ENCODE data around the gene FBXW4.

FBXW4 gene

GRCh38 chr10:101655570-101655969 is 39.4 kb downstream of the FBXW4 start:
- Histone ChIP-seq H3K27me3 (replicated peaks) (no peaks in the 10 kb centered on the region), H3K27ac (no peak overlapping the region), H3K36me3 (replicated peaks) (no peaks in the 10 kb centered on the region), H3K4me3 (ENCODE audit: low read depth, low read length) (no peak overlapping the region)
- no peak for DNase-seq
- no peak for TF ChIP-seq CTCF (IDR thresholded peaks at IDR 0.05; ENCODE audit: low read depth, low read length, missing control alignments)
- in situ Hi-C loops (cut with HindIII; ENCODE audit: low pct_ligation_motif_present, low sequenced_read_pairs) = no loop called here

- DNase-seq = no peak
- Histone ChIP-seq H3K27me3 (replicated peaks) (no peaks in the 10 kb centered on the region), H3K4me3 (ENCODE audit: low read depth, low read length) (no peak overlapping the region), H3K36me3 (replicated peaks) (no peaks in the 10 kb centered on the region), H3K27ac (no peak overlapping the region)
- no peak for TF ChIP-seq CTCF (IDR thresholded peaks at IDR 0.05; ENCODE audit: low read depth, low read length, missing control alignments)
- in situ Hi-C loops (cut with HindIII; ENCODE audit: low pct_ligation_motif_present, low sequenced_read_pairs) = no loop called here
These were observed 41.4 kb downstream of the FBXW4 start for GRCh38 chr10:101653536-101653935.

- no peak for TF ChIP-seq CTCF (IDR thresholded peaks at IDR 0.05; ENCODE audit: low read depth, low read length, missing control alignments)
- Histone ChIP-seq H3K4me3 (ENCODE audit: low read depth, low read length) (no peak overlapping the region), H3K27ac (no peak overlapping the region), H3K36me3 (replicated peaks) (no peaks in the 10 kb centered on the region), H3K27me3 (replicated peaks) (no peaks in the 10 kb centered on the region)
- no peak for DNase-seq
- in situ Hi-C loops (cut with HindIII; ENCODE audit: low pct_ligation_motif_present, low sequenced_read_pairs) = no loop called here
These were observed 43.6 kb downstream of the FBXW4 start for GRCh38 chr10:101651336-101651735.

GRCh38 chr10:101650863-101651262 is 44.1 kb downstream of the FBXW4 start:
- Histone ChIP-seq H3K36me3 (replicated peaks) (no peaks in the 10 kb centered on the region), H3K27ac (no peak overlapping the region), H3K4me3 (ENCODE audit: low read depth, low read length) (no peak overlapping the region), H3K27me3 (replicated peaks) (no peaks in the 10 kb centered on the region)
- TF ChIP-seq CTCF (IDR thresholded peaks at IDR 0.05; ENCODE audit: low read depth, low read length, missing control alignments) = no peak
- no peak for DNase-seq
- in situ Hi-C loops (cut with HindIII; ENCODE audit: low pct_ligation_motif_present, low sequenced_read_pairs) = no loop called here

GRCh38 chr10:101649525-101650085 is 45.4 kb downstream of the FBXW4 start:
- H3K36me3 ChIP-seq (replicated peaks) = no peaks in the 10 kb centered on the region
- in situ Hi-C loops (cut with HindIII; ENCODE audit: low pct_ligation_motif_present, low sequenced_read_pairs) = no loop called here
- H3K27me3 ChIP-seq (replicated peaks) = no peaks in the 10 kb centered on the region
- no peak overlapping the region for H3K27ac ChIP-seq
- no peak for DNase-seq
- no peak overlapping the region for H3K4me3 ChIP-seq (ENCODE audit: low read depth, low read length)
- TF ChIP-seq CTCF (IDR thresholded peaks at IDR 0.05; ENCODE audit: low read depth, low read length, missing control alignments) = no peak

GRCh38 chr10:101647255-101647654 is 47.7 kb downstream of the FBXW4 start:
- in situ Hi-C loops (cut with HindIII; ENCODE audit: low pct_ligation_motif_present, low sequenced_read_pairs) = no loop called here
- DNase-seq = no peak
- Histone ChIP-seq H3K27me3 (replicated peaks) (no peaks in the 10 kb centered on the region), H3K4me3 (ENCODE audit: low read depth, low read length) (no peak overlapping the region), H3K27ac (no peak overlapping the region), H3K36me3 (replicated peaks) (no peaks in the 10 kb centered on the region)
- no peak for TF ChIP-seq CTCF (IDR thresholded peaks at IDR 0.05; ENCODE audit: low read depth, low read length, missing control alignments)

Measured in brain microvascular endothelial cell (primary cell).